GM21576 (cell line): ENCODE results near the gene OR5H6.
"Not testable (repeated sequence)": the region's sequence is repeated elsewhere in the genome, so short reads cannot be mapped to it uniquely, and the experiment has no call there.

Source experiments
- ATAC-seq: cut with Tn5 transposase; IDR thresholded peaks from one replicate; pipeline ENCODE4 v1.9.1; 2021; ENCODE audit warnings: mild to moderate bottlenecking, moderate library complexity; ENCODE audit not compliant: unreplicated experiment

OR5H6 gene

DNA sequence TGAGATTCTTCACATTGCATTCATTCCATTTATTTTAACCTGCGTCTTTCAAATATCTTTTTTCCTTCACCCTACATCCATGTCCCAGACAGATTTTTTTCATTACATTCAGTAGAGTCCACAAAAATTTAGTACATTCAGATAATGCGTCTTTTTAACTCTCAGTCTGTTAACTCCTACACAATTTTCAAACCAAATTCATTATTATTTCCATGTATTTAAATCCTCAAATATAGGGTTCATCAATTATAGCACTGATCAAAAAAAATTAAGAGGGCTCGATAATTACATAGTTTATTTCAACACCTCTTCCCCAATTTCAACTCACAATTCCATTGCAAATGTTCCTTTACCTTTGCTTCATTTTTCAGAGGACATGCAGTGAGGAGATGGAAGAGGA is at the start of gene OR5H6:
Gene OR5H6, plus strand, starts transcription at position 301 of the 400 bp plus-strand sequence. Its CDS starts 89 bp downstream, at position 390.
- ATAC-seq = no peak

DNA sequence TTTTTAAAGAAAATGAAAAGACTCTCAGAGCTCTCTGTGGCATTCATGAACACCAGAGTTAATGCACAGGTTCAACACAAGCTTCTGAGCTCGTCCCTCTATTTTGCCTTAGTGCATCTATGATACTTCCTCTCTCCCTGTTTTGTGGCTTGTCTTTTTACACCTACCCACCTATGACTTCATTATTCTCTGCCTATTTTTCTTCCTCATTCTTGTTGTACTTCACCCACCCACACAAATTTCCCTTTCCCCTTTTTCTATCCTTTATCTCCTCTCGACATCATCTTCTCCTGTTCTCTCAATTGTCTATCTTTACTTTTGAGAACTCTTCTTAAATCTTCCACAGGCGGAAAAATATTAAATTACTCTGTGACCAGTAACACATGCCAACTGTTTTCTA is 49.0 kb upstream of the OR5H6 start:
- ATAC-seq = no peak

GRCh38 chr3:98223907-98224672 is 40.0 kb upstream of the OR5H6 start:
- ATAC-seq = no peak

DNA sequence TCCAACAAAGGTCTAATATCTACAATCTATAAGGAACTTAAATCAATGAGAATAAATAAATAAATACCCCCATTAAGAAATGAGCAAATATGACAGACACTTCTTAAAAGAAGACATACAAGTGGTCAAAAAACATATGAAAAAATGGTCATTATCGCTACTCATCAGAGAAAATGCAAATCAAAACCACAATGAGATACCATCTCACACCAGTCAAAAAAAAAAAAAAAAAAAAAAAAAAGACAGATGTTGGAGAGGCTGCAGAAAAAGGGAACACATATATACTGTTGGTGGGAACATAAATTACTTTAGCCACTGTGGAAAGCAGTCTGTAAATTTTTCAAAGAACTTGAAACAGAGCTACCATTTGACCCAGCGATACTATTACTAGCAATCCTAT is 31.6 kb upstream of the OR5H6 start:
- no peak for ATAC-seq

DNA sequence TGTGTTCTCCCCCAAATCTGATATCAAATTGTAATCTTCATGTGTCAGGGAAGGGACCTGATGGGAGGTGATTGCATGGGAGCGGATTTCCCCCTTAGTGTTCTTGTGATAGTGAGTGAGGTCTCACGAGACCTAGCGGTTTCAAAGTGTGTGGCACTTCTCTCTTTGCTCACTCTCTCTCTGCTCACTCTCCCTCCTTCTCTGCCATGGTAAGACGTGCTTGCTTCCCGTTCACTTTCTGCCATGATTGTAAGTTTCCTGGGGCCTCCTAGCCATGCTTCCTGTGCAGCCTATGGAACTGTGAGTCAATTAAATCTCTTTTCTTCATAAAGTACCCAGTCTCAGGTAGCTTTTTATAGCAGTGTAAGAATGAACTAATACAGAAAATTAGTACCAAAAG is 30.6 kb upstream of the OR5H6 start:
- ATAC-seq = no peak

GRCh38 chr3:98240131-98240530 is 23.9 kb upstream of the OR5H6 start:
- no peak for ATAC-seq

DNA sequence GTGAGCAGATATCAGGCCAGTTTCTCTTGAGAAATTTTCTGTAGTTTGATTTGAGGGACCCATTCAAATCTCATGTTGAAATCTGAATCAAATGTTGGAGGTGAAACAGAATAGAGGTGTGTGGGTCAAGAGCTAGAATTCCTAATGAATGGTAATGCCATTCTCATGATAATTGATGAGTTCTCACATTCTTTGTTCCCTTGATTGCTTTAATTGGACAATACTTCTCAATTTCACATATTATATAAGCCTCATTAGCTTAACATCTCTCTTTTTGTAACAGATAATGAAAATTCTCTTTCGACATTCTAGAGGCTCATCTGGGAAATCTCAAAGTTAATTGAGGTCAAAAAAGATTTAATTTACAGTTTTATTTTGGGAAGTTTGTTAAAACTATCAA is 21.9 kb upstream of the OR5H6 start:
- ATAC-seq = no peak

GRCh38 chr3:98243843-98244242 is 20.2 kb upstream of the OR5H6 start:
- ATAC-seq = no peak

DNA sequence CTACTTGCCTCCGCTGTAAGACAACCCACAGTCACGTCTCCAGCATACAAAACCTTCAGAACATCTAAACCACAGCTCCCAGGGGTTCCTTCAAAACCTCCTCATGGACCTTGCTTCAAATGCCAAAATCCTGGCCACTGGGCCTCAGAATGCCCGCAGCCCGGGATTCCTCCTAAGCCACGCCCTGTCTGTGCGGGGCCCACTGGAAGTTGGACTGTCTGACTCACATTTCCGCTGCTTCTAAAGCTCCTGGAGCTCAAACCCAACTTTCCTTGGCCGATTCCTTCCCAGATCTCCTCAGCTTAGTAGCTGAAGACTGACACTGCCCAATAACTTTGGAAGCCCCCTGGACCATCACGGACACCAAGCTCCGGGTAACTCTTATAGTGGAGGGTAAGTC is 17.9 kb upstream of the OR5H6 start:
- no peak for ATAC-seq

- ATAC-seq = not testable (repeated sequence)
These were observed 8.0 kb upstream of the OR5H6 start for GRCh38 chr3:98256026-98256425.

GRCh38 chr3:98259707-98260106 is 4.3 kb upstream of the OR5H6 start:
- ATAC-seq = peak; percentile 80

- ATAC-seq = no peak
These were observed 2.0 kb upstream of the OR5H6 start for GRCh38 chr3:98262046-98262445.

DNA sequence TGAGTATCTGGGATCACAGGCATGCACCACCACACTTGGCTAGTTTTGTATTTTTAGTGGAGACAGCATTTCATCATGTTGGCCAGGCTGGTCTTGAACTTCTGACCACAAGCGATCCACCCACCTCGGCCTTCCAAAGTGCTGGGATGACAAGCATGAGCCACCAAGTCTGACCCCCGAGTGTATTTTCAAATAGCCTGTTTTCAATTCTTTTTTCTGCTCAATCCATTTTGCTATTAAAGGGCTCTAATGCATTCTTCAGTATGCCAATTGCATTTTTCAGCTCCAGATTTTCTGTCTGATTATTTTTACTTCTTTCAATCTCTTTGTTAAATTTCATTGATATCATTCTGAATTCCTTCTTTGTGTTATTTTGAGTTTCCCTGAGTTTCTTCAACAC is 5.8 kb downstream of the OR5H6 start:
- no peak for ATAC-seq

- ATAC-seq = no peak
These were observed 8.1 kb downstream of the OR5H6 start for GRCh38 chr3:98272126-98272525.

GRCh38 chr3:98274914-98275313 is 10.9 kb downstream of the OR5H6 start:
- no peak for ATAC-seq

DNA sequence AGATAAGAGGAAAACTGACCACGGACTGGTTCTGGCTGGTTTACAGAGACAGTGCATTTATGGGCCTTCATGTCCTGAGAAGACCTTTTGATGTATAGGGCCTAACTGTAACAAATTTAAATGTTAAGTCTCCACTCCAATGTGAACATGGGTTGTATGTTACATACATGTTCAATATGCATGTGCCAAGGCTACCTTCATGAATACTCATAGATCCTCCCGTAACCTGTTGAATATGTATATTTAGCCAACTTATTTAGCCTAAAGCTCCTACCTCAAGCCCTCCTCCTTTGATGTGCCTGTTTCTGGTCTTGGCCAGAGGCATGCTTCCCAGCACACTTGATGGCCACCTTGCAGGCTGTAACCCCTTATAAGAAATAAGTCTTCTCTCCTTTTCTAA is 18.2 kb downstream of the OR5H6 start, which contains the start of gene OR5H2:
Gene OR5H2, plus strand, starts transcription at position 301 of the 400 bp plus-strand sequence. CDS start 398 bp downstream, outside the sequence.
- no peak for ATAC-seq

GRCh38 chr3:98290916-98291315 is 26.9 kb downstream of the OR5H6 start:
- ATAC-seq = no peak

DNA sequence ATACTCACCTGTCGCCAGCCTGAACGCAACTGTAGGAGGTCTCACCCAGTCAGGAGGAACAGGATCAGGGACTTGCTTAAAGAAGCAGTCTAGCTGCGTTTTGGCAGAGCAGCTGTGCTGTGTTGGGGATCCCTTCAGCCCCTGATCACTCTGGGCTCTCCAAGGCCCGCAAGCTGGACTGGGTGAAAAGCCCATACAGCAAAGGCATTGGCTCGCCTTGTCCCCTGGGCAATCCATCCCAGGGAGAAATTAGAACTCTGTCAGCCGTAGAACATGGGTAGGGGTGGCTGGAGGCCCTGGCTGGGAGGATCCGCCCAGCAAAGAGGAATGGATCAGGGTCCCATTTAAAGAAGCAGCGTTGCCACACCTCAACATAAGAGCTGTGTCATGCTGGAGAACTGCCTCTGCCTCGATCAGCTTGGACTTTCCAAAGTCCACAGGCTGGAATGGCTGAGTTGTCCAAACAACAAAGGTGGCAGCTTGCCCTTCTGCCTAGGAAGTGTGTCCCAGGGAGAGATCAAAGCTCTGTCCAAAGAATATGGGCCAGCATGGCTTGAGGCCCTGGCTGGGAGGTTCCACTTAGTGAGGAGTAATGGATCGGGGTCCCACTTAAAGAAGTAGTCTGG is 27.4 kb downstream of the OR5H6 start:
- no peak for ATAC-seq
